GM12878 (cell line): ENCODE data around the gene PLAC1. TPM values are rescaled to one million over a fixed set of nuclear protein-coding genes. Genes with fewer than 3 reads are reported as not detected.

Experiments
- ATAC-seq: fragments of 200-7000 bp; cut with Tn5 transposase; 3 replicates; pipeline ENCODE4 v1.9.1; 2020; ENCODE audit warnings: mild to moderate bottlenecking, moderate library complexity
- BruUV-seq: library from RNA; stranded (reverse); fragments of 400-500 nt; replicated peaks from 2 replicates; lab custom pipeline; 2021; lab: Mats Ljungman, UMichigan
- CTCF ChIA-PET: fragments of 300-600 bp; sonication (Branson Sonifier 250); formaldehyde crosslinking; extraction: SDS; loops from one replicate; lab custom pipeline; 2021; ENCODE audit warnings: inconsistent platforms; lab: Yijun Ruan, JAX
- POLR2A ChIA-PET: fragments of 350-600 bp; formaldehyde crosslinking; extraction: SDS; loops from one replicate; lab custom pipeline; 2021; ENCODE audit warnings: inconsistent platforms; lab: Charles Lee
- RAD21 ChIA-PET: fragments of 300-600 bp; sonication (Branson Sonifier 250); formaldehyde crosslinking; loops from one replicate; lab custom pipeline; 2023; ENCODE audit warnings: antibody characterized with exemption; ENCODE audit not compliant: unreplicated experiment; lab: Charles Lee
- SMC1A ChIA-PET: fragments of 300-600 bp; sonication (Branson Sonifier 250); formaldehyde crosslinking; loops from one replicate; lab custom pipeline; 2023; ENCODE audit not compliant: unreplicated experiment, uncharacterized antibody; lab: Charles Lee
- DNase-seq: peaks from one replicate; pipeline ENCODE4 v3.0.0-alpha.2; 2011; ENCODE audit warnings: low read depth, low spot score
- FAIRE-seq: peaks from 3 replicates; lab custom pipeline; 2011; peaks lifted over from hg19 to GRCh38; lab: Jason Lieb, UNC
- H2AFZ ChIP-seq: 2 replicates; pipeline ENCODE4 v1.6.0; 2011; ENCODE audit warnings: low read depth, low read length, control low read depth; ENCODE audit not compliant: control insufficient read depth
- H3K27ac ChIP-seq: 2 replicates; pipeline ENCODE4 v1.5.1; 2011; ENCODE audit warnings: control low read depth; ENCODE audit not compliant: control insufficient read depth, insufficient read depth
- H3K27me3 ChIP-seq, 2 experiments: replicated peaks in 1 of 2; 2 replicates each; pipeline versions ENCODE4 v1.6.0 to v1.6.1; 2011; ENCODE audit warnings: low read length in 1 of 2; ENCODE audit not compliant: control insufficient read depth in 2 of 2, insufficient read depth in 2 of 2
- H3K36me3 ChIP-seq, 2 experiments: 2 replicates each; pipeline ENCODE4 v1.5.1; 2011; ENCODE audit warnings: low read length in 1 of 2; ENCODE audit not compliant: control insufficient read depth in 2 of 2, insufficient read depth in 2 of 2
- H3K4me1 ChIP-seq: 2 replicates; pipeline ENCODE4 v1.6.1; 2011; ENCODE audit warnings: mild to moderate bottlenecking, low read length, moderate library complexity, mixed read lengths; ENCODE audit not compliant: control insufficient read depth, insufficient read depth
- H3K4me2 ChIP-seq: 2 replicates; pipeline ENCODE4 v1.6.0; 2011; ENCODE audit warnings: control low read depth; ENCODE audit not compliant: control insufficient read depth, insufficient read depth
- H3K4me3 ChIP-seq: fragments of 200-600 bp; sonication (generic); 2 replicates; pipeline ENCODE4 v1.5.1; 2016
- H3K79me2 ChIP-seq: 2 replicates; pipeline ENCODE4 v1.6.0; 2011; ENCODE audit warnings: low read length; ENCODE audit not compliant: control insufficient read depth, insufficient read depth
- H3K9ac ChIP-seq: 2 replicates; pipeline ENCODE4 v1.8.0; 2011; ENCODE audit warnings: low read length, control low read depth, mixed read lengths; ENCODE audit not compliant: control insufficient read depth, insufficient read depth
- H3K9me3 ChIP-seq: replicated peaks from 3 replicates; pipeline ENCODE4 v1.5.1; 2011; ENCODE audit warnings: mild to moderate bottlenecking, low read length; ENCODE audit not compliant: control insufficient read depth, insufficient read depth
- H4K20me1 ChIP-seq: 2 replicates; pipeline ENCODE4 v1.6.0; 2011; ENCODE audit not compliant: control insufficient read depth, insufficient read depth
- MEF2A ChIP-seq: IDR thresholded peaks from 2 replicates; pipeline ENCODE4 v1.6.1; 2011; ENCODE audit warnings: low read depth, mild to moderate bottlenecking, low read length, moderate library complexity; ENCODE audit not compliant: insufficient read depth
- RUNX3 ChIP-seq: IDR thresholded peaks from 2 replicates; pipeline ENCODE4 v1.6.1; 2012; ENCODE audit warnings: low read length, inconsistent platforms
- ZNF274 ChIP-seq: IDR thresholded peaks from one replicate; pipeline ENCODE4 v1.8.0; 2011; ENCODE audit not compliant: insufficient read length, insufficient read depth
- WGBS: methylation state at CpG from one replicate; pipeline ENCODE4 v1.1.6; 2016; ENCODE audit warnings: low lambda C conversion rate; ENCODE audit not compliant: insufficient replicate concordance, insufficient coverage; ENCODE audit errors: missing lambda C conversion rate; 5-methylcytosine and 5-hydroxymethylcytosine counted together
- in situ Hi-C: fragments of 300-500 bp; cut with MboI; formaldehyde crosslinking; loops from 9 replicates; pipeline ENCODE4 v1.14.3; 2018; ENCODE audit warnings: mixed read lengths
- intact Hi-C: fragments of 100-400 bp; cut with micrococcal nuclease; formaldehyde crosslinking; loops from one replicate; pipeline ENCODE4 v1.14.2; 2022; ENCODE audit not compliant: unreplicated experiment
- polyA plus RNA-seq, 11 experiments: library from polyadenylated mRNA; depleted of rRNA in 4 of 11; unstranded in 6 of 11; stranded (reverse) in 5 of 11; fragments of >200 nt; fragmentation: Nextera tagmentation in 4 of 11; fragmentation: Illumina TruSeq in 1 of 11; extraction: Ambion mirVana in 4 of 11; extraction: Trizol in 1 of 11; gene quantifications; 1 replicate in 1 of 11; 2 replicates in 10 of 11; pipeline versions ENCODE4 v1.2.1 to v1.2.3, GENCODE V29; 2011 to 2016; ENCODE audit warnings: inconsistent platforms in 2 of 11, missing spikeins in 2 of 11, low read depth in 1 of 11
- total RNA-seq, 4 experiments: library from RNA; depleted of rRNA in 3 of 4; stranded (reverse); fragments of >200 nt in 3 of 4; fragmentation: Illumina TruSeq in 1 of 4; extraction: Trizol in 1 of 4; gene quantifications; 2 replicates each; pipeline versions ENCODE4 v1.2.1 to v1.2.3, GENCODE V29; 2013 to 2021
- TF ChIP-seq, protein P1 (sequence below): fragments of 450-650 bp; IDR thresholded peaks from 2 replicates; pipeline ENCODE4 v1.6.1; 2017; ENCODE audit warnings: borderline replicate concordance
- TF ChIP-seq, protein P2 (sequence below): IDR thresholded peaks from 2 replicates; pipeline ENCODE4 v1.6.1; 2012; ENCODE audit warnings: improper control_type of control experiment, low read depth, low read length; ENCODE audit not compliant: insufficient replicate concordance

Gene PLAC1
- total and polyA plus RNA-seq, 10 of the 15 experiments (the other 5 are each of a cell fraction or from before 2014, with no cell fraction given) = 0.05 to 0.42 (median 0.17) TPM; not detected in 5

DNA sequence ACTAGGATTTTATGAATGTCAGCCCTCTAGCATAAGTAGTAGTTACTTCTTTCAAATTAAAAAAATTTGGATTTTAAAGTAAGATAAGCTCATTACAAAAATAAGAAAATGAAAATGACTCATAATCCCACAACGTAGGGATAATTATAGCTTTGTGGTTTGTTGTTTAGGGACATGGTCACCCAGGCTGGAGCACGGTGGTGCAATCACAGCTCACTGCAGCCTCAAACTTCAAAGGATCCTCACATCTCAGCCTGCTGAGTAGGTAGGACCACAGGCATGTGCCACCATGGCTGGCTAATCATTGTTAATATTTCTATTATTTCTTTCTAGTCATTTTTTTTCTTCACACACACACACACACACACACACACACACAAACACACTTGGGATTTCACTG is 57.6 kb downstream of the PLAC1 start:
- Histone ChIP-seq H3K9ac (no peak overlapping the region), H3K79me2 (no peaks in the 10 kb centered on the region), H3K27ac (no peak overlapping the region), H3K9me3 (no peaks in the 10 kb centered on the region; the same call in 2 of the 3 replicates), H3K4me3 (no peak overlapping the region), H4K20me1 (no peaks in the 10 kb centered on the region), H2AFZ (no peak overlapping the region), H3K4me1 (no peaks in the 10 kb centered on the region), H3K27me3 (no peaks in the 10 kb centered on the region), H3K4me2 (no peak overlapping the region), H3K36me3 (no peaks in the 10 kb centered on the region)
- TF ChIP-seq, protein P1, sequence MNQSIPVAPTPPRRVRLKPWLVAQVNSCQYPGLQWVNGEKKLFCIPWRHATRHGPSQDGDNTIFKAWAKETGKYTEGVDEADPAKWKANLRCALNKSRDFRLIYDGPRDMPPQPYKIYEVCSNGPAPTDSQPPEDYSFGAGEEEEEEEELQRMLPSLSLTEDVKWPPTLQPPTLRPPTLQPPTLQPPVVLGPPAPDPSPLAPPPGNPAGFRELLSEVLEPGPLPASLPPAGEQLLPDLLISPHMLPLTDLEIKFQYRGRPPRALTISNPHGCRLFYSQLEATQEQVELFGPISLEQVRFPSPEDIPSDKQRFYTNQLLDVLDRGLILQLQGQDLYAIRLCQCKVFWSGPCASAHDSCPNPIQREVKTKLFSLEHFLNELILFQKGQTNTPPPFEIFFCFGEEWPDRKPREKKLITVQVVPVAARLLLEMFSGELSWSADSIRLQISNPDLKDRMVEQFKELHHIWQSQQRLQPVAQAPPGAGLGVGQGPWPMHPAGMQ = no peak
- TF ChIP-seq RUNX3 (peak; percentile 19; the same call in 1 of the 2 replicates), ZNF274 (no peak), MEF2A (no peak)
- TF ChIP-seq, protein P2, sequence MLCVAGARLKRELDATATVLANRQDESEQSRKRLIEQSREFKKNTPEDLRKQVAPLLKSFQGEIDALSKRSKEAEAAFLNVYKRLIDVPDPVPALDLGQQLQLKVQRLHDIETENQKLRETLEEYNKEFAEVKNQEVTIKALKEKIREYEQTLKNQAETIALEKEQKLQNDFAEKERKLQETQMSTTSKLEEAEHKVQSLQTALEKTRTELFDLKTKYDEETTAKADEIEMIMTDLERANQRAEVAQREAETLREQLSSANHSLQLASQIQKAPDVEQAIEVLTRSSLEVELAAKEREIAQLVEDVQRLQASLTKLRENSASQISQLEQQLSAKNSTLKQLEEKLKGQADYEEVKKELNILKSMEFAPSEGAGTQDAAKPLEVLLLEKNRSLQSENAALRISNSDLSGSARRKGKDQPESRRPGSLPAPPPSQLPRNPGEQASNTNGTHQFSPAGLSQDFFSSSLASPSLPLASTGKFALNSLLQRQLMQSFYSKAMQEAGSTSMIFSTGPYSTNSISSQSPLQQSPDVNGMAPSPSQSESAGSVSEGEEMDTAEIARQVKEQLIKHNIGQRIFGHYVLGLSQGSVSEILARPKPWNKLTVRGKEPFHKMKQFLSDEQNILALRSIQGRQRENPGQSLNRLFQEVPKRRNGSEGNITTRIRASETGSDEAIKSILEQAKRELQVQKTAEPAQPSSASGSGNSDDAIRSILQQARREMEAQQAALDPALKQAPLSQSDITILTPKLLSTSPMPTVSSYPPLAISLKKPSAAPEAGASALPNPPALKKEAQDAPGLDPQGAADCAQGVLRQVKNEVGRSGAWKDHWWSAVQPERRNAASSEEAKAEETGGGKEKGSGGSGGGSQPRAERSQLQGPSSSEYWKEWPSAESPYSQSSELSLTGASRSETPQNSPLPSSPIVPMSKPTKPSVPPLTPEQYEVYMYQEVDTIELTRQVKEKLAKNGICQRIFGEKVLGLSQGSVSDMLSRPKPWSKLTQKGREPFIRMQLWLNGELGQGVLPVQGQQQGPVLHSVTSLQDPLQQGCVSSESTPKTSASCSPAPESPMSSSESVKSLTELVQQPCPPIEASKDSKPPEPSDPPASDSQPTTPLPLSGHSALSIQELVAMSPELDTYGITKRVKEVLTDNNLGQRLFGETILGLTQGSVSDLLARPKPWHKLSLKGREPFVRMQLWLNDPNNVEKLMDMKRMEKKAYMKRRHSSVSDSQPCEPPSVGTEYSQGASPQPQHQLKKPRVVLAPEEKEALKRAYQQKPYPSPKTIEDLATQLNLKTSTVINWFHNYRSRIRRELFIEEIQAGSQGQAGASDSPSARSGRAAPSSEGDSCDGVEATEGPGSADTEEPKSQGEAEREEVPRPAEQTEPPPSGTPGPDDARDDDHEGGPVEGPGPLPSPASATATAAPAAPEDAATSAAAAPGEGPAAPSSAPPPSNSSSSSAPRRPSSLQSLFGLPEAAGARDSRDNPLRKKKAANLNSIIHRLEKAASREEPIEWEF = no peak
- ChIA-PET POLR2A (no interaction called here), RAD21 (no interaction called here), CTCF (interaction anchor here (0.6 kb wide), 1 partner anchor 511 kb away, joined by 3 read pairs; no protein-coding TSS in a partner anchor), SMC1A (no interaction called here)
- ATAC-seq = peak; percentile 65
- DNase-seq = no peak
- BruUV-seq = no TSS peak
- intact Hi-C loops = no loop called here
- in situ Hi-C loops = no loop called here
- 0% methylated on average over 2 of the region's 2 CpGs for WGBS
- no peak for FAIRE-seq
